K562 (cell line): ENCODE results near the gene NES. TPM values are rescaled to one million over a fixed set of nuclear protein-coding genes. Genes with fewer than 3 reads are reported as not detected.
A peak's percentile ranks its signal among the peaks of the same experiment; 100 is the strongest.

Experiments
- ARHGAP35 ChIP-seq: fragments of 450-650 bp; IDR thresholded peaks from 2 replicates; pipeline ENCODE4 v1.6.1; 2018; ENCODE audit not compliant: partially characterized antibody
- DNMT1 ChIP-seq: fragments of 450-650 bp; IDR thresholded peaks from 2 replicates; pipeline ENCODE4 v1.6.1; 2016; ENCODE audit warnings: antibody characterized with exemption, mild to moderate bottlenecking
- HOXB6 ChIP-seq: fragments of 250-450 bp; sonication (Bioruptor Pico); IDR thresholded peaks from 2 replicates; pipeline ENCODE4 v1.5.1; 2022; ENCODE audit warnings: mild to moderate bottlenecking, borderline replicate concordance
- RBM14 ChIP-seq: fragments of 200-400 bp; formaldehyde crosslinking; IDR thresholded peaks from 2 replicates; pipeline ENCODE4 v1.6.1; 2018; ENCODE audit warnings: low read depth, mild to moderate bottlenecking, low read length, moderate library complexity, borderline replicate concordance; ENCODE audit not compliant: insufficient read depth
- RFX7 ChIP-seq: fragments of 250-450 bp; sonication (Bioruptor Pico); IDR thresholded peaks from 2 replicates; pipeline ENCODE4 v1.5.1; 2021; ENCODE audit warnings: mild to moderate bottlenecking
- SMAD2 ChIP-seq: fragments of 150-350 bp; IDR thresholded peaks from 2 replicates; pipeline ENCODE4 v1.6.1; 2014; ENCODE audit warnings: low read depth, mild to moderate bottlenecking, low read length
- polyA plus RNA-seq, 8 experiments: library from polyadenylated mRNA; depleted of rRNA in 4 of 8; stranded (reverse) in 5 of 8; unstranded in 3 of 8; fragments of >200 nt; fragmentation: Nextera tagmentation in 2 of 8; fragmentation: Illumina TruSeq in 1 of 8; extraction: Ambion mirVana in 2 of 8; extraction: Trizol in 1 of 8; gene quantifications; 2 replicates each; pipeline versions ENCODE4 v1.2.1 to v1.2.3, GENCODE V29; 2011 to 2014; ENCODE audit warnings: inconsistent platforms in 1 of 8, missing spikeins in 1 of 8
- total RNA-seq, 7 experiments: library from RNA; depleted of rRNA in 6 of 7; stranded (reverse); fragments of >200 nt in 6 of 7; fragmentation: Illumina TruSeq in 2 of 7; extraction: Trizol in 2 of 7; gene quantifications; 2 replicates each; pipeline versions ENCODE4 v1.2.1 to v1.2.3, GENCODE V29; 2011 to 2021; ENCODE audit warnings: low replicate concordance in 1 of 7
- TF ChIP-seq, protein P1 (sequence below), 3 experiments: IDR thresholded peaks in 2 of 3; conservative IDR thresholded peaks in 1 of 3; 2 replicates each; pipeline ENCODE4 v1.5.1; 2011 to 2012; ENCODE audit warnings: low read length in 3 of 3, mild to moderate bottlenecking in 3 of 3, control low read depth in 2 of 3, improper control_type of control experiment in 1 of 3, inconsistent platforms in 1 of 3, low read depth in 1 of 3, mixed read lengths in 1 of 3, moderate library complexity in 1 of 3; ENCODE audit not compliant: insufficient read depth in 2 of 3
- TF ChIP-seq, protein P2 (sequence below): fragments of 250-450 bp; sonication (Bioruptor Pico); IDR thresholded peaks from 2 replicates; pipeline ENCODE4 v1.5.0; 2022; ENCODE audit warnings: mild to moderate bottlenecking
- TF ChIP-seq, protein P3 (sequence below): fragments of 450-650 bp; IDR thresholded peaks from 2 replicates; pipeline ENCODE4 v1.6.1; 2016; ENCODE audit warnings: mild to moderate bottlenecking, moderate library complexity
- TF ChIP-seq, protein P4 (sequence below): fragments of 250-450 bp; sonication (Bioruptor Pico); IDR thresholded peaks from 2 replicates; pipeline ENCODE4 v1.8.0; 2021; ENCODE audit warnings: moderate library complexity, mild to moderate bottlenecking, inconsistent platforms

Gene NES
- total and polyA plus RNA-seq, 9 of the 15 experiments (the other 6 are each of a cell fraction or from before 2014, with no cell fraction given), result 0.10 to 8.6 (median 4.2) TPM

DNA sequence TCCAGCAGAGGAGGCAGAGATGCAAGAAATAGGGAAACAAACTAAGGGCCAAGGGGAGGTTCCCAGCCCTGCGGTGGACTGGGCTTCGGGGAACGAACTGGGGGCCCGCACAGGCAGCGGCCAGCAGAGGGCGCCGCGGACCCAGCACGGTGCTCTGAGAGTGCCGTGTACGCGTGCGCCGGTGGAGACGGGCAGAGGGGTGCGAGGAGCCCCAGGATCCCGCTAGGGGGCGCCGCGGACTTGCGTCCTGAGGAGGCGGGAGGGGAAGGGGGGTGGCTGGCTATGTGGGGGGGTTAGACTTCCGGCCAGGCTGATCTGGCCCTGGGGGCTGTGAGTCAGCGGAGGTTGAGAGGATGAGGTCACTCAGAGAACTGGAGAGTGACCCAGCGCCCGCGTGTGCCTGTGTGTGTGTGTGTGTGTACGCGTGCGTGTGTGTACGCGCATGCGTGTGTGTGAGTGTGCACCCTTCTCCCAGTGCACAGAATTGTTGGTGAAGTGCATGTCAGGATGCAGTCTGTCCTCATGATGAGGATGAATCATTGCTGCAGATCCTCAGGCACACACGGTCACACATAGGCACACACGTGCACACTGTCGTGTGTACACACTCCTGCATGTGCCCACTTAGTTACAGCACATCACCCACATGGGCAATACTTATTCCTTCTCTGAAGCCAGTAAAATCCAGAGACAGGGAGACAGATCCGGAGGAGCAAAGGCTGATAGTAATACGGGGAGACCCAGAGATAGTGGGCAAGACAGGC is 17.0 kb downstream of the NES start (continued):
- TF ChIP-seq, protein P1, sequence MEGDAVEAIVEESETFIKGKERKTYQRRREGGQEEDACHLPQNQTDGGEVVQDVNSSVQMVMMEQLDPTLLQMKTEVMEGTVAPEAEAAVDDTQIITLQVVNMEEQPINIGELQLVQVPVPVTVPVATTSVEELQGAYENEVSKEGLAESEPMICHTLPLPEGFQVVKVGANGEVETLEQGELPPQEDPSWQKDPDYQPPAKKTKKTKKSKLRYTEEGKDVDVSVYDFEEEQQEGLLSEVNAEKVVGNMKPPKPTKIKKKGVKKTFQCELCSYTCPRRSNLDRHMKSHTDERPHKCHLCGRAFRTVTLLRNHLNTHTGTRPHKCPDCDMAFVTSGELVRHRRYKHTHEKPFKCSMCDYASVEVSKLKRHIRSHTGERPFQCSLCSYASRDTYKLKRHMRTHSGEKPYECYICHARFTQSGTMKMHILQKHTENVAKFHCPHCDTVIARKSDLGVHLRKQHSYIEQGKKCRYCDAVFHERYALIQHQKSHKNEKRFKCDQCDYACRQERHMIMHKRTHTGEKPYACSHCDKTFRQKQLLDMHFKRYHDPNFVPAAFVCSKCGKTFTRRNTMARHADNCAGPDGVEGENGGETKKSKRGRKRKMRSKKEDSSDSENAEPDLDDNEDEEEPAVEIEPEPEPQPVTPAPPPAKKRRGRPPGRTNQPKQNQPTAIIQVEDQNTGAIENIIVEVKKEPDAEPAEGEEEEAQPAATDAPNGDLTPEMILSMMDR (IDR thresholded peaks at IDR 0.05 in 2 of 3, conservative IDR thresholded peaks at IDR 0.05 in 1 of 3; ENCODE audit: insufficient read depth in 2 of 3, low read depth in 1 of 3, low read length in 3 of 3), result peak; percentile 98 to 99 (median 99)
- TF ChIP-seq HOXB6 (CRISPR knock-in tag), result no peak
- TF ChIP-seq, protein P2, sequence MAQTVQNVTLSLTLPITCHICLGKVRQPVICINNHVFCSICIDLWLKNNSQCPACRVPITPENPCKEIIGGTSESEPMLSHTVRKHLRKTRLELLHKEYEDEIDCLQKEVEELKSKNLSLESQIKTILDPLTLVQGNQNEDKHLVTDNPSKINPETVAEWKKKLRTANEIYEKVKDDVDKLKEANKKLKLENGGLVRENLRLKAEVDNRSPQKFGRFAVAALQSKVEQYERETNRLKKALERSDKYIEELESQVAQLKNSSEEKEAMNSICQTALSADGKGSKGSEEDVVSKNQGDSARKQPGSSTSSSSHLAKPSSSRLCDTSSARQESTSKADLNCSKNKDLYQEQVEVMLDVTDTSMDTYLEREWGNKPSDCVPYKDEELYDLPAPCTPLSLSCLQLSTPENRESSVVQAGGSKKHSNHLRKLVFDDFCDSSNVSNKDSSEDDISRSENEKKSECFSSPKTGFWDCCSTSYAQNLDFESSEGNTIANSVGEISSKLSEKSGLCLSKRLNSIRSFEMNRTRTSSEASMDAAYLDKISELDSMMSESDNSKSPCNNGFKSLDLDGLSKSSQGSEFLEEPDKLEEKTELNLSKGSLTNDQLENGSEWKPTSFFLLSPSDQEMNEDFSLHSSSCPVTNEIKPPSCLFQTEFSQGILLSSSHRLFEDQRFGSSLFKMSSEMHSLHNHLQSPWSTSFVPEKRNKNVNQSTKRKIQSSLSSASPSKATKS, result no peak
- TF ChIP-seq DNMT1, result no peak
- TF ChIP-seq RFX7 (CRISPR knock-in tag), result peak; percentile 59; the same call in 1 of the 2 replicates
- TF ChIP-seq, protein P3, sequence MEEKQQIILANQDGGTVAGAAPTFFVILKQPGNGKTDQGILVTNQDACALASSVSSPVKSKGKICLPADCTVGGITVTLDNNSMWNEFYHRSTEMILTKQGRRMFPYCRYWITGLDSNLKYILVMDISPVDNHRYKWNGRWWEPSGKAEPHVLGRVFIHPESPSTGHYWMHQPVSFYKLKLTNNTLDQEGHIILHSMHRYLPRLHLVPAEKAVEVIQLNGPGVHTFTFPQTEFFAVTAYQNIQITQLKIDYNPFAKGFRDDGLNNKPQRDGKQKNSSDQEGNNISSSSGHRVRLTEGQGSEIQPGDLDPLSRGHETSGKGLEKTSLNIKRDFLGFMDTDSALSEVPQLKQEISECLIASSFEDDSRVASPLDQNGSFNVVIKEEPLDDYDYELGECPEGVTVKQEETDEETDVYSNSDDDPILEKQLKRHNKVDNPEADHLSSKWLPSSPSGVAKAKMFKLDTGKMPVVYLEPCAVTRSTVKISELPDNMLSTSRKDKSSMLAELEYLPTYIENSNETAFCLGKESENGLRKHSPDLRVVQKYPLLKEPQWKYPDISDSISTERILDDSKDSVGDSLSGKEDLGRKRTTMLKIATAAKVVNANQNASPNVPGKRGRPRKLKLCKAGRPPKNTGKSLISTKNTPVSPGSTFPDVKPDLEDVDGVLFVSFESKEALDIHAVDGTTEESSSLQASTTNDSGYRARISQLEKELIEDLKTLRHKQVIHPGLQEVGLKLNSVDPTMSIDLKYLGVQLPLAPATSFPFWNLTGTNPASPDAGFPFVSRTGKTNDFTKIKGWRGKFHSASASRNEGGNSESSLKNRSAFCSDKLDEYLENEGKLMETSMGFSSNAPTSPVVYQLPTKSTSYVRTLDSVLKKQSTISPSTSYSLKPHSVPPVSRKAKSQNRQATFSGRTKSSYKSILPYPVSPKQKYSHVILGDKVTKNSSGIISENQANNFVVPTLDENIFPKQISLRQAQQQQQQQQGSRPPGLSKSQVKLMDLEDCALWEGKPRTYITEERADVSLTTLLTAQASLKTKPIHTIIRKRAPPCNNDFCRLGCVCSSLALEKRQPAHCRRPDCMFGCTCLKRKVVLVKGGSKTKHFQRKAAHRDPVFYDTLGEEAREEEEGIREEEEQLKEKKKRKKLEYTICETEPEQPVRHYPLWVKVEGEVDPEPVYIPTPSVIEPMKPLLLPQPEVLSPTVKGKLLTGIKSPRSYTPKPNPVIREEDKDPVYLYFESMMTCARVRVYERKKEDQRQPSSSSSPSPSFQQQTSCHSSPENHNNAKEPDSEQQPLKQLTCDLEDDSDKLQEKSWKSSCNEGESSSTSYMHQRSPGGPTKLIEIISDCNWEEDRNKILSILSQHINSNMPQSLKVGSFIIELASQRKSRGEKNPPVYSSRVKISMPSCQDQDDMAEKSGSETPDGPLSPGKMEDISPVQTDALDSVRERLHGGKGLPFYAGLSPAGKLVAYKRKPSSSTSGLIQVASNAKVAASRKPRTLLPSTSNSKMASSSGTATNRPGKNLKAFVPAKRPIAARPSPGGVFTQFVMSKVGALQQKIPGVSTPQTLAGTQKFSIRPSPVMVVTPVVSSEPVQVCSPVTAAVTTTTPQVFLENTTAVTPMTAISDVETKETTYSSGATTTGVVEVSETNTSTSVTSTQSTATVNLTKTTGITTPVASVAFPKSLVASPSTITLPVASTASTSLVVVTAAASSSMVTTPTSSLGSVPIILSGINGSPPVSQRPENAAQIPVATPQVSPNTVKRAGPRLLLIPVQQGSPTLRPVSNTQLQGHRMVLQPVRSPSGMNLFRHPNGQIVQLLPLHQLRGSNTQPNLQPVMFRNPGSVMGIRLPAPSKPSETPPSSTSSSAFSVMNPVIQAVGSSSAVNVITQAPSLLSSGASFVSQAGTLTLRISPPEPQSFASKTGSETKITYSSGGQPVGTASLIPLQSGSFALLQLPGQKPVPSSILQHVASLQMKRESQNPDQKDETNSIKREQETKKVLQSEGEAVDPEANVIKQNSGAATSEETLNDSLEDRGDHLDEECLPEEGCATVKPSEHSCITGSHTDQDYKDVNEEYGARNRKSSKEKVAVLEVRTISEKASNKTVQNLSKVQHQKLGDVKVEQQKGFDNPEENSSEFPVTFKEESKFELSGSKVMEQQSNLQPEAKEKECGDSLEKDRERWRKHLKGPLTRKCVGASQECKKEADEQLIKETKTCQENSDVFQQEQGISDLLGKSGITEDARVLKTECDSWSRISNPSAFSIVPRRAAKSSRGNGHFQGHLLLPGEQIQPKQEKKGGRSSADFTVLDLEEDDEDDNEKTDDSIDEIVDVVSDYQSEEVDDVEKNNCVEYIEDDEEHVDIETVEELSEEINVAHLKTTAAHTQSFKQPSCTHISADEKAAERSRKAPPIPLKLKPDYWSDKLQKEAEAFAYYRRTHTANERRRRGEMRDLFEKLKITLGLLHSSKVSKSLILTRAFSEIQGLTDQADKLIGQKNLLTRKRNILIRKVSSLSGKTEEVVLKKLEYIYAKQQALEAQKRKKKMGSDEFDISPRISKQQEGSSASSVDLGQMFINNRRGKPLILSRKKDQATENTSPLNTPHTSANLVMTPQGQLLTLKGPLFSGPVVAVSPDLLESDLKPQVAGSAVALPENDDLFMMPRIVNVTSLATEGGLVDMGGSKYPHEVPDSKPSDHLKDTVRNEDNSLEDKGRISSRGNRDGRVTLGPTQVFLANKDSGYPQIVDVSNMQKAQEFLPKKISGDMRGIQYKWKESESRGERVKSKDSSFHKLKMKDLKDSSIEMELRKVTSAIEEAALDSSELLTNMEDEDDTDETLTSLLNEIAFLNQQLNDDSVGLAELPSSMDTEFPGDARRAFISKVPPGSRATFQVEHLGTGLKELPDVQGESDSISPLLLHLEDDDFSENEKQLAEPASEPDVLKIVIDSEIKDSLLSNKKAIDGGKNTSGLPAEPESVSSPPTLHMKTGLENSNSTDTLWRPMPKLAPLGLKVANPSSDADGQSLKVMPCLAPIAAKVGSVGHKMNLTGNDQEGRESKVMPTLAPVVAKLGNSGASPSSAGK, result peak; percentile 79
- no peak for TF ChIP-seq RBM14
- TF ChIP-seq ARHGAP35, result no peak
- no peak for TF ChIP-seq SMAD2
- TF ChIP-seq, protein P4, sequence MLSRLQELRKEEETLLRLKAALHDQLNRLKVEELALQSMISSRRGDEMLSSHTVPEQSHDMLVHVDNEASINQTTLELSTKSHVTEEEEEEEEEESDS (CRISPR knock-in tag), result no peak
